Fibroblast of villous mesenchyme (primary cell): Measurements from ENCODE around the gene SLC6A14. TPM values are rescaled to one million over a fixed set of nuclear protein-coding genes. Genes with fewer than 3 reads are reported as not detected.
A peak's percentile ranks its signal among the peaks of the same experiment; 100 is the strongest.

ENCODE experiments used
- DNase-seq: peaks from one replicate; pipeline ENCODE4 v3.0.0-alpha.2; 2010; ENCODE audit warnings: low read depth
- H3K4me3 ChIP-seq: 2 replicates; pipeline ENCODE4 v1.5.1; 2011; ENCODE audit warnings: low read depth, mild to moderate bottlenecking, low read length
- total RNA-seq: library from RNA; depleted of rRNA; stranded (reverse); fragments of >200 nt; gene quantifications from 2 replicates; pipeline ENCODE4 v1.2.3, GENCODE V29; 2012
- TF ChIP-seq, protein P1 (sequence below): IDR thresholded peaks from 2 replicates; pipeline ENCODE4 v1.5.1; 2012; ENCODE audit warnings: low read depth, mild to moderate bottlenecking, low read length; ENCODE audit not compliant: insufficient read depth

Gene SLC6A14
- total RNA-seq, 1 donor: not detected

DNA sequence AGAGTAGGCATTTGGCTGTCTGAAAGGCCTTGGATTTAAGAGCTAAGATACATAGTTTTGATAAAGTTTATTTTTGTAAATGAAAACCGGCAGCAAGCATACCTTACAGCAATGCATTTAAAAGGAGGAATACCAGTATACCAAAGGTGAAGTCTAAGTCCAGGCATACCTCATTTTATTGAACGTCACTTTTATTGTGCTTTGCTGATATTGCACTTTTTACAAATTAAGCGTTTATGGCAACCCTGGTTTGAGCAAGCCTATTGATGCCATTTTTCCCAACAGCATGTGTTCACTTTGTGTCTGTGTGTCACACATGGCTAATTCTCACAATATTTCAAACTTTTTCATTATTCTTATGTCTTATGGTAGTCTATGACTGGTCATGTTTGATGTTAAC lies 8.4 kb upstream of the SLC6A14 start:
- DNase-seq: no peak
- TF ChIP-seq, protein P1, sequence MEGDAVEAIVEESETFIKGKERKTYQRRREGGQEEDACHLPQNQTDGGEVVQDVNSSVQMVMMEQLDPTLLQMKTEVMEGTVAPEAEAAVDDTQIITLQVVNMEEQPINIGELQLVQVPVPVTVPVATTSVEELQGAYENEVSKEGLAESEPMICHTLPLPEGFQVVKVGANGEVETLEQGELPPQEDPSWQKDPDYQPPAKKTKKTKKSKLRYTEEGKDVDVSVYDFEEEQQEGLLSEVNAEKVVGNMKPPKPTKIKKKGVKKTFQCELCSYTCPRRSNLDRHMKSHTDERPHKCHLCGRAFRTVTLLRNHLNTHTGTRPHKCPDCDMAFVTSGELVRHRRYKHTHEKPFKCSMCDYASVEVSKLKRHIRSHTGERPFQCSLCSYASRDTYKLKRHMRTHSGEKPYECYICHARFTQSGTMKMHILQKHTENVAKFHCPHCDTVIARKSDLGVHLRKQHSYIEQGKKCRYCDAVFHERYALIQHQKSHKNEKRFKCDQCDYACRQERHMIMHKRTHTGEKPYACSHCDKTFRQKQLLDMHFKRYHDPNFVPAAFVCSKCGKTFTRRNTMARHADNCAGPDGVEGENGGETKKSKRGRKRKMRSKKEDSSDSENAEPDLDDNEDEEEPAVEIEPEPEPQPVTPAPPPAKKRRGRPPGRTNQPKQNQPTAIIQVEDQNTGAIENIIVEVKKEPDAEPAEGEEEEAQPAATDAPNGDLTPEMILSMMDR: no peak

DNA sequence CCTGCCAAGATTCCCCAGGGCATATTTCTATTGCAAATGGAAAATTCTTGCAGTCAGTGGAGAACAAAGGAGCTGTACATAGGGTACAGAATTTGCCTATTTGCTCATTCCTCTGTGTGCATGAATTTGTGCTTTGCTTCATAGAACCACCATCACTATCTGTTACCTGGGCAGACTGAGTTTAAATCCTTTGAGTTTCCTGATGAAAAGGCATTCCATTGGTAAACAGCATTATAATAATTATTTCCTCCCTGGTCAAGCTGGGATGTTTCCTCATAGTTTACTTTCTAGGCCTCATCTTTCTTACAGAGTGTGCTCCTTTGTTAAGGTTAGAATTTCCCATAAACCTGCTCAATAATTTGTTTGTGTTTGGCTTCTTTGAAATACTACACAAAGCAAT lies 809 bp upstream of the SLC6A14 start:
- TF ChIP-seq, protein P1: no peak
- H3K4me3 ChIP-seq: no peak overlapping the region
- no peak for DNase-seq

More for the DNA sequence above, 8.4 kb upstream of the SLC6A14 start:
- no peak overlapping the region for H3K4me3 ChIP-seq

DNA sequence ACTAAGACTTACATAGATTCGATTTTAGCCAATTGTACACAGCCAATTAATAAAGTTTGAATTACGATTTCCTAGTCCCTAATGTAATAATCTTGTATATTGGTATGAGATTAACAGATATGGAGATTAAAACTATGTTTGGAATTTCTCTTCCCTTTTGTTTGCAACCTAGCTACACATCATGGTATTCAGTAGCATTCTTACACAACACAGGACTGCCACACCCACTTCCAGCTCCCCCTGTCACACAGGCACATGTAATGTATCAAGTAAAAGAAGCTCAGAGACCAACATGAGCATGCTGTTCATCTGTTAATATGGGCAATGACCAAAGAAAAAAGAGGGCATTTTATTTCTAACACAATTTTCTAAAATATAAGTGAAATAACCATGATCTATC lies 12.8 kb downstream of the SLC6A14 start:
- DNase-seq: no peak
- no peak overlapping the region for H3K4me3 ChIP-seq
- TF ChIP-seq, protein P1: no peak

DNA sequence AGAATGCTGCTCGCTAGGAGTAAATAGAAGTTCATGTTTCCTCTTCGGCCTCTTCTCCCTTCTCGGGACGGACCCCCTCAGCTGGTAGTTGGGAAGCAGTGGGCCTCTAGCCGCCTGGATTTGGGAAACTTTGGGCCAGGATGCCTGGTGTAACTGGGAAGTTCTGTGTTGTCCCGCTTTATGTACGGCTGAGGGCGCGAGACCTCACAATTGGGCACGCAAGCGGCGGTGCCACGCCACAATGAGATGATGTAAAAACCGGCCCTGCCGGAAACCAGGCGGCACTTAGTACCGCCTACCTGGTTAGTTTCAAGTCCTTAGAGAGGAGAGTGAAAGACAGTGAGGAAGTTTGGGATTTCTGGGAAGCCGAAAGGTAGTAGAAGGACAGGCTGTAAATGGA lies 26.4 kb downstream of the SLC6A14 start, which contains the start of gene CT83:
CT83 (minus strand) TSS at position 155 of the 400 bp plus-strand sequence; CDS start at position 35, 120 bp downstream.
- TF ChIP-seq, protein P1: no peak
- no peak within 1 kb of the TSS for H3K4me3 ChIP-seq
- DNase-seq: no peak

DNA sequence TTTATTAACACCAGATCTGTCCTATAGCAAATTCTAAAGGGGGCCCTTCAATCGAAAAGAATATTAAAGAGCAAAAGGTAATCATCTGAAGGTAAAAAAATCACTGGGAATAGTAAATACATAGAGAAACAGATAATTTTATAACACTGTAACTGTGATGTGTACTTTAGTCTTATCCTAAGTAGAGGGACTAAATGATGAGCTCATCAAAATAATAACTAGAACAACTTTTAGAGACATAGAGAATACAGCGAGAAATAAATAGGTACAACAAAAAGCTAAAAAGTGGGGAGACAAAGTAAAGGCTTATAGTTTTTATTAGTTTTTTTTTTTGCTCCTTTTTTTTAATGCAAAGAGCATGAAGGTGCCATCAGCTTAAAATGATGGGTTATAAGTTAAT lies 43.7 kb downstream of the SLC6A14 start:
- TF ChIP-seq, protein P1: no peak
- H3K4me3 ChIP-seq: no peak overlapping the region
- DNase-seq: no peak

DNA sequence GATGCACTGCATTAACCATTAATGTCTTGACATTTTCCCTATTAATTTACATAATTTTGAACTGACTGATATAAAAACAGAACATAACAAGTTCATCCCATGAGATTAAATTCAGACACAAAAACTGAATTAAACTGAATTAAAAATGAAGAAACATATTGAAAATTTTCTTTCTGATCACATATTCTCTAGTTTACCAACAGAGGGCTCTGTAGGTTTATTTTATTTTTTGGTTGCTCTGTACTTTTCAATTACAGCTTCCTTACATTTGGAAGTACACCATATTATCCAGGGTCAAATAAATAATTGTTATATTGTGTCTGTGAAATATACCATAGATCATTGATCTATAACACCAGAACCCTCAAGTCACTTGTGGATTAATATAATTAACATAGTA lies 53.7 kb downstream of the SLC6A14 start:
- DNase-seq: peak; percentile 1
- TF ChIP-seq, protein P1: no peak
- no peak overlapping the region for H3K4me3 ChIP-seq

DNA sequence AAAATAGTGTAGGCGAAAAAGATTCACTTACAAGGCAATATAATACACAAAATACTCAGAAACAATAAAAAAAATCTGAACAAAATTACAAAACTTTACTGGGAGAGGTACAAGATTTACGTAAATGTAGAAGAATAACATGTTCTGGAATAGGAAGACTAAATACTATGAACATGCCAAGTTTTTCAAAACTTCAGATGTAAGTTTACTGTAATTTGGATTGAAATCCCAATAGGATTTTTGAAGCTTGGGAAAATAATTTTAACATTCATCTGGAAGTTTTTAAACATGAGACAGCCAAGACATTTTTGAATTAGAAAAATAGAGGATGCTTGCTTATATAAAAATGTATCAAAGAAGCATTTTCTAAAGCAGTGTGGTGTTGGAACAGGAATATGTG lies 56.9 kb downstream of the SLC6A14 start:
- H3K4me3 ChIP-seq: no peak overlapping the region
- TF ChIP-seq, protein P1: no peak
- DNase-seq: no peak
